PC-9 (cell line): ENCODE data around the gene ATP10A. TPM values are rescaled to one million over a fixed set of nuclear protein-coding genes. Genes with fewer than 3 reads are reported as not detected.

Experiments used
- BruUV-seq: library from RNA; stranded (reverse); fragments of 400-500 nt; replicated peaks from 2 replicates; lab custom pipeline; 2021; lab: Mats Ljungman, UMichigan
- CTCF ChIA-PET: fragments of 300-600 bp; sonication (Branson Sonifier 250); formaldehyde crosslinking; loops from one replicate; lab custom pipeline; 2022; ENCODE audit warnings: antibody characterized with exemption; lab: Charles Lee
- POLR2A ChIA-PET: fragments of 300-600 bp; sonication (Branson Sonifier 250); formaldehyde crosslinking; loops from one replicate; lab custom pipeline; 2022; ENCODE audit warnings: antibody characterized with exemption; ENCODE audit not compliant: unreplicated experiment; lab: Charles Lee
- DNase-seq, 2 experiments: peaks; one replicate each; pipeline versions ENCODE4 v3.0.0 to v3.0.0-alpha.2; 2015 to 2022; ENCODE audit warnings: mixed read lengths in 1 of 2
- H2AFZ ChIP-seq: fragments of 200-600 bp; sonication (generic); 2 replicates; pipeline ENCODE4 v1.8.1; 2017; ENCODE audit warnings: antibody characterized with exemption
- H3F3A ChIP-seq: fragments of 200-600 bp; sonication (generic); 2 replicates; pipeline ENCODE4 v1.8.1; 2017; ENCODE audit warnings: antibody characterized with exemption, mild to moderate bottlenecking, low read depth; ENCODE audit not compliant: insufficient read depth
- H3K27ac ChIP-seq: fragments of 200-600 bp; sonication (generic); 2 replicates; pipeline ENCODE4 v1.6.1; 2016; ENCODE audit warnings: mixed run types
- H3K27me3 ChIP-seq: fragments of 200-600 bp; sonication (generic); 2 replicates; pipeline ENCODE4 v1.6.1; 2016; ENCODE audit warnings: low read depth, mixed run types; ENCODE audit not compliant: insufficient read depth
- H3K36me3 ChIP-seq: fragments of 200-600 bp; sonication (generic); 2 replicates; pipeline ENCODE4 v1.6.1; 2016; ENCODE audit warnings: low read depth, mixed run types
- H3K4me1 ChIP-seq: fragments of 200-600 bp; sonication (generic); replicated peaks from 2 replicates; pipeline ENCODE4 v1.6.1; 2016; ENCODE audit warnings: mixed run types; ENCODE audit not compliant: insufficient read depth
- H3K4me2 ChIP-seq: fragments of 200-600 bp; sonication (generic); 2 replicates; pipeline ENCODE4 v1.6.1; 2017; ENCODE audit warnings: mixed run types
- H3K4me3 ChIP-seq: fragments of 200-600 bp; sonication (generic); 2 replicates; pipeline ENCODE4 v1.6.1; 2016; ENCODE audit warnings: mixed run types
- H3K79me2 ChIP-seq: fragments of 200-600 bp; sonication (generic); 2 replicates; pipeline ENCODE4 v1.6.1; 2017; ENCODE audit warnings: low read depth, mixed run types
- H3K9me2 ChIP-seq: fragments of 200-600 bp; sonication (generic); 2 replicates; pipeline ENCODE4 v1.8.1; 2017; ENCODE audit warnings: mild to moderate bottlenecking; ENCODE audit not compliant: insufficient read depth
- H3K9me3 ChIP-seq: fragments of 200-600 bp; sonication (generic); 2 replicates; pipeline ENCODE4 v1.8.1; 2016; ENCODE audit warnings: low read depth; ENCODE audit not compliant: insufficient read depth
- H4K20me1 ChIP-seq: fragments of 200-600 bp; sonication (generic); 2 replicates; pipeline ENCODE4 v1.8.1; 2017; ENCODE audit not compliant: insufficient read depth
- CTCF ChIP-seq: fragments of 200-600 bp; sonication (generic); conservative IDR thresholded peaks from 2 replicates; pipeline ENCODE4 v1.6.1; 2017; ENCODE audit warnings: mixed run types, antibody characterized with exemption, mild to moderate bottlenecking, moderate library complexity
- EZH2 ChIP-seq: fragments of 200-600 bp; sonication (generic); IDR thresholded peaks from 2 replicates; pipeline ENCODE4 v1.8.0; 2017; ENCODE audit warnings: antibody characterized with exemption, low read depth
- intact Hi-C: fragments of 100-400 bp; cut with micrococcal nuclease; formaldehyde crosslinking; loops from one replicate; pipeline ENCODE4 v1.10.0; 2022; ENCODE audit not compliant: unreplicated experiment
- total RNA-seq: library from RNA; stranded (reverse); gene quantifications from 2 replicates; pipeline ENCODE4 v1.2.3, GENCODE V29; 2021

ATP10A gene
- total RNA-seq, 1 experiment from 2014 or later = not detected

GRCh38 chr15:25789211-25789610 lies 73.9 kb downstream of the ATP10A start:
- H3K4me2 ChIP-seq = no peak overlapping the region
- H3K9me3 ChIP-seq = no peaks in the 10 kb centered on the region
- BruUV-seq = no TSS peak
- CTCF ChIA-PET = no interaction called here
- intact Hi-C loops = no loop called here
- H3K4me3 ChIP-seq = no peak overlapping the region
- TF ChIP-seq CTCF (no peak), EZH2 (no peak)
- no peak for DNase-seq
- H3F3A ChIP-seq = no peaks in the 10 kb centered on the region
- POLR2A ChIA-PET = no interaction called here
- no peak overlapping the region for H3K27ac ChIP-seq
- no peaks in the 10 kb centered on the region for H3K9me2 ChIP-seq
- H4K20me1 ChIP-seq = no peaks in the 10 kb centered on the region
- H3K36me3 ChIP-seq = no peaks in the 10 kb centered on the region
- H3K4me1 ChIP-seq = no peaks in the 10 kb centered on the region
- H3K27me3 ChIP-seq = peaks cover 9% of the 10 kb centered on the region; the same call in 1 of the 2 replicates
- no peak overlapping the region for H2AFZ ChIP-seq
- no peaks in the 10 kb centered on the region for H3K79me2 ChIP-seq

GRCh38 chr15:25787855-25788520 lies 75.1 kb downstream of the ATP10A start:
- H3K4me2 ChIP-seq = no peak overlapping the region
- ChIA-PET POLR2A (no interaction called here), CTCF (no interaction called here)
- DNase-seq = no peak
- H3F3A ChIP-seq = no peaks in the 10 kb centered on the region
- no peak for TF ChIP-seq EZH2
- H3K27ac ChIP-seq = no peak overlapping the region
- no peaks in the 10 kb centered on the region for H3K4me1 ChIP-seq
- no peaks in the 10 kb centered on the region for H3K9me3 ChIP-seq
- peaks cover 9% of the 10 kb centered on the region; the same call in 1 of the 2 replicates for H3K27me3 ChIP-seq
- no peaks in the 10 kb centered on the region for H4K20me1 ChIP-seq
- no peaks in the 10 kb centered on the region for H3K79me2 ChIP-seq
- no TSS peak for BruUV-seq
- intact Hi-C loops = no loop called here
- H3K9me2 ChIP-seq = no peaks in the 10 kb centered on the region
- no peaks in the 10 kb centered on the region for H3K36me3 ChIP-seq
- no peak overlapping the region for H3K4me3 ChIP-seq
- no peak overlapping the region for H2AFZ ChIP-seq

- Histone ChIP-seq H4K20me1 (no peaks in the 10 kb centered on the region), H2AFZ (no peak overlapping the region), H3K4me3 (no peak overlapping the region), H3K9me2 (no peaks in the 10 kb centered on the region), H3K27ac (no peak overlapping the region), H3K79me2 (no peaks in the 10 kb centered on the region), H3K4me2 (no peak overlapping the region), H3F3A (no peaks in the 10 kb centered on the region), H3K4me1 (no peaks in the 10 kb centered on the region), H3K9me3 (no peaks in the 10 kb centered on the region), H3K36me3 (no peaks in the 10 kb centered on the region), H3K27me3 (peaks cover 9% of the 10 kb centered on the region; the same call in 1 of the 2 replicates)
- no peak for DNase-seq
- CTCF ChIA-PET = no interaction called here
- no TSS peak for BruUV-seq
- POLR2A ChIA-PET = no interaction called here
- intact Hi-C loops = no loop called here
- TF ChIP-seq EZH2 = no peak
- no peak for TF ChIP-seq CTCF
These were observed 75.7 kb downstream of the ATP10A start for GRCh38 chr15:25787381-25787780.
